Neutrophil (primary cell): Measurements from ENCODE around the gene NKAIN1.

Experiments
- H3K27ac ChIP-seq: fragments of 200-600 bp; sonication (generic); 2 replicates; pipeline ENCODE4 v1.5.1; 2016; ENCODE audit warnings: mild to moderate bottlenecking, moderate library complexity
- H3K27me3 ChIP-seq: fragments of 200-600 bp; sonication (generic); 2 replicates; pipeline ENCODE4 v1.6.0; 2016; ENCODE audit warnings: mild to moderate bottlenecking
- H3K36me3 ChIP-seq: fragments of 200-600 bp; sonication (generic); 2 replicates; pipeline ENCODE4 v1.5.1; 2017
- H3K4me1 ChIP-seq, 2 experiments: fragments of 200-600 bp in 1 of 2; sonication (generic) in 1 of 2; 1 replicate in 1 of 2; 2 replicates in 1 of 2; pipeline versions ENCODE4 v1.5.1 to v1.6.1; 2013 to 2016; ENCODE audit warnings: low read depth in 1 of 2, low read length in 1 of 2, mild to moderate bottlenecking in 1 of 2, moderate library complexity in 1 of 2; ENCODE audit not compliant: control insufficient read depth in 1 of 2, insufficient read depth in 1 of 2
- H3K4me3 ChIP-seq, 2 experiments: fragments of 200-600 bp in 1 of 2; sonication (generic) in 1 of 2; 1 replicate in 1 of 2; 2 replicates in 1 of 2; pipeline ENCODE4 v1.5.1; 2013 to 2016; ENCODE audit warnings: low read depth in 1 of 2, low read length in 1 of 2, mild to moderate bottlenecking in 1 of 2, moderate library complexity in 1 of 2
- H3K9me3 ChIP-seq: fragments of 200-600 bp; sonication (generic); 2 replicates; pipeline ENCODE4 v1.5.1; 2016
- CTCF ChIP-seq: fragments of 200-600 bp; sonication (generic); IDR thresholded peaks from 2 replicates; pipeline ENCODE4 v1.5.1; 2016; ENCODE audit warnings: antibody characterized with exemption

NKAIN1 gene

GRCh38 chr1:31133368-31133767, 106.3 kb downstream of the NKAIN1 start:
- no peak overlapping the region for H3K27ac ChIP-seq
- H3K27me3 ChIP-seq, result no peaks in the 10 kb centered on the region
- no peaks in the 10 kb centered on the region for H3K36me3 ChIP-seq
- H3K4me3 ChIP-seq, result no peak overlapping the region
- no peak for TF ChIP-seq CTCF
- H3K9me3 ChIP-seq, result no peaks in the 10 kb centered on the region
- H3K4me1 ChIP-seq, result no peaks in the 10 kb centered on the region
